ENCODE measurements around the gene RLN3.

The RLN3 gene

DNA sequence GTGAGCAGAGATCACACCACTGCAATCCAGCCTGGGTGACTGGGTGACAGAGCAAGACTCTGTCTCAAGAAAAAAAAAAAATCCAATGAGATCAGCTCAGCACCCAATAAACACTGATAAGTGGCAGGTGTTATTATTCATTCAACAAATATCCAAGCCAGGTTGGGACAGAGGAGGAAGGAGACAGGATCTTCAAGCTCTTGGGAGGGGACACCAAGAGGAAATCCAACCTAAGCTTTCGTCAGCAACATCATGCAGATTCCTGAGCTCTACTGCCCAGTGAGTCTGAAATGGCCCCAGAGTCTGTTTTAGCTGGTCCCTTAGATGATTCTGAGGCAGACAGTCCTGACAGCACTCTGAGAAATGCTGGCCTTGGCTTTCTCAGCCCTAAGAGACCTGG, 29.5 kb upstream of the RLN3 start:
- Histone ChIP-seq H3K27me3 (ENCODE audit: insufficient read depth, low read length, poor library complexity) (no peaks in the 10 kb centered on the region), H3K4me3 (ENCODE audit: low read depth in 1 of 2, low read length in 2 of 2) (no peak overlapping the region), H3K27ac (ENCODE audit: low read length) (no peak overlapping the region), H3K4me1 (ENCODE audit: insufficient read depth, low read length) (peaks cover 22% of the 10 kb centered on the region), H3K4me2 (ENCODE audit: insufficient read depth, low read length) (no peak overlapping the region), H3K9ac (ENCODE audit: low read depth, low read length) (no peak overlapping the region), H2AFZ (ENCODE audit: low read depth, low read length) (no peak overlapping the region), H3K9me3 (ENCODE audit: insufficient read depth, low read length, severe bottlenecking) (peaks cover 8% of the 10 kb centered on the region), H3K79me2 (ENCODE audit: insufficient read depth, low read length) (peaks cover 59% of the 10 kb centered on the region), H4K20me1 (ENCODE audit: insufficient read depth, low read length) (0 out of 2 replicates have a peak, but pooled peaks cover 5% of the 10 kb centered on the region), H3K36me3 (ENCODE audit: insufficient read depth, low read length) (peaks cover 39% of the 10 kb centered on the region)
- DNase-seq (no peak), ATAC-seq (ENCODE audit: insufficient read depth, low read depth) (no peak)
- TF ChIP-seq, protein P1, sequence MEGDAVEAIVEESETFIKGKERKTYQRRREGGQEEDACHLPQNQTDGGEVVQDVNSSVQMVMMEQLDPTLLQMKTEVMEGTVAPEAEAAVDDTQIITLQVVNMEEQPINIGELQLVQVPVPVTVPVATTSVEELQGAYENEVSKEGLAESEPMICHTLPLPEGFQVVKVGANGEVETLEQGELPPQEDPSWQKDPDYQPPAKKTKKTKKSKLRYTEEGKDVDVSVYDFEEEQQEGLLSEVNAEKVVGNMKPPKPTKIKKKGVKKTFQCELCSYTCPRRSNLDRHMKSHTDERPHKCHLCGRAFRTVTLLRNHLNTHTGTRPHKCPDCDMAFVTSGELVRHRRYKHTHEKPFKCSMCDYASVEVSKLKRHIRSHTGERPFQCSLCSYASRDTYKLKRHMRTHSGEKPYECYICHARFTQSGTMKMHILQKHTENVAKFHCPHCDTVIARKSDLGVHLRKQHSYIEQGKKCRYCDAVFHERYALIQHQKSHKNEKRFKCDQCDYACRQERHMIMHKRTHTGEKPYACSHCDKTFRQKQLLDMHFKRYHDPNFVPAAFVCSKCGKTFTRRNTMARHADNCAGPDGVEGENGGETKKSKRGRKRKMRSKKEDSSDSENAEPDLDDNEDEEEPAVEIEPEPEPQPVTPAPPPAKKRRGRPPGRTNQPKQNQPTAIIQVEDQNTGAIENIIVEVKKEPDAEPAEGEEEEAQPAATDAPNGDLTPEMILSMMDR (IDR thresholded peaks at IDR 0.05; ENCODE audit: borderline replicate concordance, extremely low read depth, low read length, poor library complexity, severe bottlenecking): no peak
- no peak for TF ChIP-seq EZH2 (IDR thresholded peaks at IDR 0.05; ENCODE audit: borderline replicate concordance, low read depth, low read length, severe bottlenecking)

DNA sequence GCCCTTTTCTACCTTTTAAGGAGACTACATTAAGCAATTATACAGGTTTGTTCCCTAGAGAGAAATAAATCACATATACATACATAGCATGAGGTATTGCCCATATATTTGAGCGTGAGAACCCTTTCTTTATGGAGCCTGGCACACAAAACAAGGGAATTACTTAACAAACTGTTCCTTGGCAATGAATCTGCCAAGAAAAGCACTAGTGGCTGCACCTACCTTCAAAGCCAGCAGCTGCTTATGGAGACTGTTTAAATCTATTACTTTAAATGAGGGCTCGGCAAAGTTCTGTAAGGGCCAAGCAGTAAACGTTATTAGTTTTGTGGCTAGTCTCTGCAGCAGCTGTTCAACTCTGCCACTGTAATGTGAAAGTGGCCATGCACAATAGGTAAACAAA, 28.9 kb upstream of the RLN3 start:
- no peak overlapping the region for H3K4me3 ChIP-seq (ENCODE audit: low read depth in 1 of 2, low read length in 2 of 2)
- H3K27ac ChIP-seq (ENCODE audit: low read length): no peak overlapping the region
- peaks cover 26% of the 10 kb centered on the region for H3K4me1 ChIP-seq (ENCODE audit: insufficient read depth, low read length)
- TF ChIP-seq, protein P1 (IDR thresholded peaks at IDR 0.05; ENCODE audit: borderline replicate concordance, extremely low read depth, low read length, poor library complexity, severe bottlenecking): no peak
- no peak for TF ChIP-seq EZH2 (IDR thresholded peaks at IDR 0.05; ENCODE audit: borderline replicate concordance, low read depth, low read length, severe bottlenecking)
- no peak for DNase-seq
- H2AFZ ChIP-seq (ENCODE audit: low read depth, low read length): no peak overlapping the region
- H3K9ac ChIP-seq (ENCODE audit: low read depth, low read length): no peak overlapping the region
- H4K20me1 ChIP-seq (ENCODE audit: insufficient read depth, low read length): 0 out of 2 replicates have a peak, but pooled peaks cover 5% of the 10 kb centered on the region
- H3K9me3 ChIP-seq (ENCODE audit: insufficient read depth, low read length, severe bottlenecking): peaks cover 8% of the 10 kb centered on the region
- H3K4me2 ChIP-seq (ENCODE audit: insufficient read depth, low read length): no peak overlapping the region
- no peaks in the 10 kb centered on the region for H3K27me3 ChIP-seq (ENCODE audit: insufficient read depth, low read length, poor library complexity)
- no peak for ATAC-seq (ENCODE audit: insufficient read depth, low read depth)
- H3K36me3 ChIP-seq (ENCODE audit: insufficient read depth, low read length): peaks cover 39% of the 10 kb centered on the region
- peaks cover 56% of the 10 kb centered on the region for H3K79me2 ChIP-seq (ENCODE audit: insufficient read depth, low read length)

DNA sequence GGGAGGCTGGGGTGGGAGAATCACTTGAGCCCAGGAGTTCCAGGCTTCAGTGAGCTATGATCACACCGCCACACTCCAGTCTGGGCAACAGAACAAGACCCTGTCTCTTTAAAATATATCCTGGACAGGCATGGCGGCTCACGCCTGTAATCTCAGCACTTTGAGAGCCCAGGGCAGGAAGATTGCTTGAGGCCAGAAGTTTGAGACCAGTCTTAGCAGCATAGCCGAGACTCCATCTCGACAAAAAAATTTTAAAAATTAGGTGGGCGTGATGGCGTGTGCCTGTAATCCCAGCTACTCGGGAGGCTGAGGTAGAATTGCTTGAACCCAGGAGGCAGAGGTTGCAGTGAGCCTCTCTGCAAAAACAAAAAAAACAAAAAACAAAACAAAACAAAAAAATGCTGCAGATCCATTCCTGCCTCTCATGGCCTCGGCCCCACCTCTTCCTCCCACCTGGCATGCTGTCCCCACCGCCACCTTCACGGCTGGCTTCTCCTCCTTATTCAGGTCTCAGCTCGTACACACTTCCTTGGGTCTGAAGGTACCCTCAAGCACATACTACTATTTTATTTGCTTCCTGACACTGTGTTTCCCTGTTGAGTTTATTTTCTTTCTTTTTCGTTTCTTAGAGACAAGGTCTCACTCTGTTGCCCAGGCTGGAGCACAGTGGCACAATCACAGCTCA, 27.1 kb upstream of the RLN3 start:
- no peaks in the 10 kb centered on the region for H3K27me3 ChIP-seq (ENCODE audit: insufficient read depth, low read length, poor library complexity)
- peaks cover 38% of the 10 kb centered on the region for H3K4me1 ChIP-seq (ENCODE audit: insufficient read depth, low read length)
- ATAC-seq (ENCODE audit: insufficient read depth, low read depth) (no peak), DNase-seq (no peak)
- no peak overlapping the region for H3K9ac ChIP-seq (ENCODE audit: low read depth, low read length)
- 0 out of 2 replicates have a peak, but pooled peaks cover 5% of the 10 kb centered on the region for H4K20me1 ChIP-seq (ENCODE audit: insufficient read depth, low read length)
- no peak overlapping the region for H2AFZ ChIP-seq (ENCODE audit: low read depth, low read length)
- TF ChIP-seq, protein P1 (IDR thresholded peaks at IDR 0.05; ENCODE audit: borderline replicate concordance, extremely low read depth, low read length, poor library complexity, severe bottlenecking): no peak
- no peak for TF ChIP-seq EZH2 (IDR thresholded peaks at IDR 0.05; ENCODE audit: borderline replicate concordance, low read depth, low read length, severe bottlenecking)
- peaks cover 63% of the 10 kb centered on the region for H3K79me2 ChIP-seq (ENCODE audit: insufficient read depth, low read length)
- H3K9me3 ChIP-seq (ENCODE audit: insufficient read depth, low read length, severe bottlenecking): peaks cover 8% of the 10 kb centered on the region
- H3K4me2 ChIP-seq (ENCODE audit: insufficient read depth, low read length): no peak overlapping the region
- peak overlapping the region; percentile 43; the same call in 1 of the 2 replicates for H3K27ac ChIP-seq (ENCODE audit: low read length)
- no peak overlapping the region for H3K4me3 ChIP-seq (ENCODE audit: low read depth in 1 of 2, low read length in 2 of 2)
- H3K36me3 ChIP-seq (ENCODE audit: insufficient read depth, low read length): peaks cover 31% of the 10 kb centered on the region
